GM13976 (cell line): ENCODE measurements around the gene SNX27.

Source experiments
- DNase-seq: peaks from one replicate; pipeline ENCODE4 v3.0.0; 2012; ENCODE audit warnings: low spot score
- CTCF ChIP-seq: IDR thresholded peaks from 2 replicates; pipeline ENCODE4 v1.5.1; 2012; ENCODE audit warnings: borderline replicate concordance, mild to moderate bottlenecking; ENCODE audit not compliant: insufficient read depth; ENCODE audit errors: extremely low read depth, missing control alignments, control extremely low read depth
- in situ Hi-C: fragments of 300-500 bp; cut with MboI; formaldehyde crosslinking; loops from one replicate; pipeline ENCODE4 v1.12.0; 2022; ENCODE audit warnings: low sequenced_read_pairs, mixed read lengths, inconsistent platforms; ENCODE audit not compliant: unreplicated experiment

Gene SNX27

DNA sequence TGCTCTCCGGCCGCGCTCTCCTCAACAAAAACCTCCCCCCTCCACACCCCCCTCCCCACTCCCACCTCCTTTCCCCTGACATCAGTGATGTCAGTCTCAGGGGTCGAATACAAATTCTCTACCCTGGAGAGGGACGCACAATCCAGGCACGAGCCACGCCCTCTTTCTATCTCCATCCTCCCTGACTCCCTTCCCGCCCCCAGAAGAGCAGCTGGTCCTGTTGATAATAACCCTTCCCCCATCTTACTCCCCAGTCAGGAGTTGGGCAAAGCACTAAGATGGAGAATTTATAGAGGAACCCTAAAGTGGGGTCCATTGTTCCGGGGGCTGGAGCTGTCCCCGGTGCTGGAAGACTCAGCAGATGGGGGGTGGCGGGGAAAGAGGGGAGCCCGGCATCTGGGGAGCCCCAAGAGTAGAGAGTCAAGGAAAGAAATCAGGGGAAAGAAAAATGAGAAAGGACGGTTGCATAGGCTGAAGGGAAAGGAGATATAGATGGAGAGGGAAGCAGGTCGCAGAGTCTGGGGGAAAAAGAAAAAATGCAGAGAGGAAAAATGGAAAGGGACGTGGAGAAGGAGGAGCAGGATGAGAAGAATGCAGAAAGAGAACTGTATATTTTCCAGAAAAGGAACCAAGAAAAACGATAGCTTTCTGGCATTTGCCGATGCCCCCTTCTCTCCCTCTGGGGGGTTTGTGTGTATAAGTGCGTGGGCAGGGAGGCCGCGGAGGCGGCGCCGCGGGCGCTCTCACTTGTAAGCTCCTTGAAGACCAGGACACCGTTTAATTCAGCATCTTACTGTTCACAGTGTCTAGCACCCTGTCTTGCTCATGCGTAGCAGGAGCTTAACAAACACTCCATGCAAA, 105.2 kb downstream of the SNX27 start, which contains the start of gene CELF3:
Gene CELF3 (minus strand): TSS at position 33 of the 861 bp plus-strand sequence. CDS start 783 bp downstream, outside the sequence.
- in situ Hi-C loops: no loop called here
- peak; percentile 60 for DNase-seq
- TF ChIP-seq CTCF: no peak

DNA sequence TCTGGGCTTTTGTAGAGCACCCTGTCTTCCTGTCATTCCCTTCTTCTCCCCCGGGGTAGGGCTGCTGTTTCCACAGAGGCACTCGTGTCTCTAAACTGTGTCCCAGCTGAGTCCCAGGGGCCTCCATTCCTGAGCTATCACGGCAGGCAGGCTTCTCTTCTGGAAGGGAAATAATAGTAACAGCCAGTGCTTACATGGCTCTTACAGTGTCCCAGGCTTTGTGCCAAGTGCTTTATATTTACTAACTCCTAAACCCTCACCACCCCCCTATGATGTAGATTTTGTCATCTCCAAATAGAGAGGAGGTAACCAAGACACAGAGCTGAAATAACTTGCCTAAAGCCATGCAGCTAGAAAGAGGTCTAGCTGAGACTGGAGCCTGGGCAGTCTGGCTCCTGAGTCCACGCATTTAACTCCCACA, 106.2 kb downstream of the SNX27 start:
- no peak for TF ChIP-seq CTCF
- in situ Hi-C loops: no loop called here
- DNase-seq: no peak

- DNase-seq: no peak
- TF ChIP-seq CTCF: no peak
- in situ Hi-C loops: no loop called here
Observed at GRCh38 chr1:151718666-151719065, 106.8 kb downstream of the SNX27 start.

DNA sequence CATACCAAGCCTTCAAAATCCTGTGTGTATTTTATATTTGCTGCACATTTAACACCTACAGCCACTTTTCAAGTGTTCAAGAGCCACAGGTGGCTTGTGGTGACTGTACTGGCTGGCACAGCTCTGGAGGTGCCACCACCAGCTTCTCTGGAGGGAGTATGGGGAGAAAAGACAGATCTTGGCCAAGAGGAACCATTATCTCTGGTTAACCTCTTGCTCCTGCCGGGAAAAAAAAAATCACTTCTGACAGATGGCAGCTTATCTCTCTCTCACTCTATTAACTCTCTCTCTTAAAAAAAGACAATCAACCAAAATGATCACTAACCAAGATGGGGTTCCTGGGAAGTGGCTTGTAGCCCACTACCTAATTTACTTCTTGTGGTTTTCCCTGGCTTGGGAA, 108.3 kb downstream of the SNX27 start:
- no peak for TF ChIP-seq CTCF
- DNase-seq: no peak
- in situ Hi-C loops: no loop called here

GRCh38 chr1:151720554-151720953, 108.7 kb downstream of the SNX27 start:
- no peak for TF ChIP-seq CTCF
- in situ Hi-C loops: no loop called here
- DNase-seq: peak; percentile 72

DNA sequence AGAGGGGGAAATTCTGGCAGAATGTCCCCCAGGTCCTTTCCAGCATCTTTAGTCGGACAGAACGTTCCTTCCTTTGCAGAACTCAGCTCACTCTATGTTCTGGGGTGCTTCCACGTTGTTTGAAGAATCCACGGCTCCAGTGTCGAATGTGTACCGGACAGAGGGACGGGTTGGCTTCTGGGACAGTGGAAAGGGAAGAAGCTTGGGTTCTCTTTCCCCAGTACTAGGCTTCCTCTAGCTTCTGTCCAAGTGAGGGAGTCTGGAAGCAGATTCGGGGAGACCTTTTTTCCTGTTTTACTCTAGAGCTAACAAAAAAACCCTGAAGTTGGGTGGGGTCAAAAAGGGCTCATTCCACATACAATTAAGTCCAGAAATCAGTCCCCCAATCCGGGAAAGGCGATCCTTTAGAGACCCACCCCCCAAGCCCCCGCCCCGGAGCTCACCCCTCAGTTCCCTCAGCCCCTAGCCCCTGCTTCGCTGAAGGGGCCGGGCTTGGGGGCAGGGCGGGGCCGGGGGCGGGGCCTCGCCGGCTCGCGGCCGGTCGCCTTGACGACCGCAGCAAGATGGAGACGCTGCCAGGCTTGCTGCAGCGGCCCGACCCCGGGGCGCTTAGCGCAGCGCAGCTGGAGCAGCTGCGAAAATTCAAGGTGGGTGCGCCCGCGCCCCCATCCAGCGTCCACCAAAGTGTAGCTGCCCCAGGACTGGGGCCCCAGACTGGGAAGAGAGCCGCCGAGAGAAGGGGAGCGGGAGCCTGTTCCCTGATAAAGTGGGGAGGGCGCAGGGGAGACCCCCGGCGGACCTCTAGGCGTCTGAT, 109.3 kb downstream of the SNX27 start, which contains the start of gene RIIAD1:
Gene RIIAD1 (plus strand): TSS at position 549 of the 814 bp plus-strand sequence. CDS start 15 bp downstream, at position 564.
- TF ChIP-seq CTCF: no peak
- DNase-seq: peak; percentile 93
- in situ Hi-C loops: no loop called here
